DOHH2 (cell line): ENCODE data around the gene TMEM45A.

Experiments
- H3F3A ChIP-seq: fragments of 200-600 bp; sonication (generic), shearing (Covaris generic); 2 replicates; pipeline ENCODE4 v1.6.0; 2016; ENCODE audit warnings: antibody characterized with exemption, mild to moderate bottlenecking; ENCODE audit not compliant: control insufficient read depth, insufficient read depth
- H3K27ac ChIP-seq: fragments of 200-600 bp; sonication (generic); 2 replicates; pipeline ENCODE4 v1.5.1; 2014; ENCODE audit warnings: low read depth, mild to moderate bottlenecking, low read length, moderate library complexity
- H3K27me3 ChIP-seq: fragments of 200-600 bp; sonication (generic); 2 replicates; pipeline ENCODE4 v1.6.1; 2014; ENCODE audit warnings: mild to moderate bottlenecking, low read length, mixed read lengths; ENCODE audit not compliant: control insufficient read depth
- H3K36me3 ChIP-seq: fragments of 200-600 bp; sonication (generic); 2 replicates; pipeline ENCODE4 v1.6.1; 2014; ENCODE audit warnings: mild to moderate bottlenecking, low read length, moderate library complexity, mixed read lengths; ENCODE audit not compliant: control insufficient read depth
- H3K4me1 ChIP-seq: fragments of 200-600 bp; sonication (generic); 2 replicates; pipeline ENCODE4 v1.6.1; 2014; ENCODE audit warnings: mild to moderate bottlenecking, low read length, mixed read lengths; ENCODE audit not compliant: control insufficient read depth
- H3K4me2 ChIP-seq: fragments of 200-600 bp; sonication (generic); 2 replicates; pipeline ENCODE4 v1.6.0; 2014; ENCODE audit warnings: mild to moderate bottlenecking, low read length, moderate library complexity
- H3K4me3 ChIP-seq: fragments of 200-600 bp; sonication (generic); 2 replicates; pipeline ENCODE4 v1.5.1; 2014; ENCODE audit warnings: mild to moderate bottlenecking, low read length, mixed read lengths
- H3K79me2 ChIP-seq: fragments of 200-600 bp; sonication (generic); 2 replicates; pipeline ENCODE4 v1.6.1; 2014; ENCODE audit warnings: mild to moderate bottlenecking, low read length, mixed read lengths; ENCODE audit not compliant: control insufficient read depth
- H3K9me2 ChIP-seq: fragments of 200-600 bp; sonication (generic); replicated peaks from 2 replicates; pipeline ENCODE4 v1.6.1; 2014; ENCODE audit warnings: mild to moderate bottlenecking, low read length, mixed read lengths; ENCODE audit not compliant: control insufficient read depth
- H3K9me3 ChIP-seq: fragments of 200-600 bp; sonication (generic); 2 replicates; pipeline ENCODE4 v1.6.1; 2014; ENCODE audit warnings: antibody characterized with exemption, low read length, mixed read lengths; ENCODE audit not compliant: control insufficient read depth, insufficient read depth
- H4K20me1 ChIP-seq: fragments of 200-600 bp; sonication (generic); 2 replicates; pipeline ENCODE4 v1.6.0; 2014; ENCODE audit warnings: low read depth, mild to moderate bottlenecking, antibody characterized with exemption, low read length, moderate library complexity; ENCODE audit not compliant: control insufficient read depth, insufficient read depth
- EZH2phosphoT487 ChIP-seq: fragments of 200-600 bp; sonication (generic); IDR thresholded peaks from 2 replicates; pipeline ENCODE4 v1.6.1; 2017; ENCODE audit warnings: borderline replicate concordance, mild to moderate bottlenecking, antibody characterized with exemption, low read length, moderate library complexity, mixed read lengths
- TF ChIP-seq, protein P1 (sequence below): fragments of 200-600 bp; sonication (generic); IDR thresholded peaks from one replicate; pipeline ENCODE4 v1.5.1; 2014; ENCODE audit warnings: antibody characterized with exemption, mild to moderate bottlenecking, low read depth, low read length; ENCODE audit not compliant: poor library complexity, severe bottlenecking

The TMEM45A gene

GRCh38 chr3:100606894-100607512, 114.6 kb downstream of the TMEM45A start:
- Histone ChIP-seq H3K9me2 (no peaks in the 10 kb centered on the region), H3K4me3 (no peak overlapping the region), H4K20me1 (no peaks in the 10 kb centered on the region), H3K27me3 (peaks cover 3% of the 10 kb centered on the region; the same call in 1 of the 2 replicates), H3F3A (no peaks in the 10 kb centered on the region), H3K79me2 (no peaks in the 10 kb centered on the region), H3K9me3 (no peaks in the 10 kb centered on the region), H3K27ac (no peak overlapping the region), H3K4me1 (peaks cover 10% of the 10 kb centered on the region), H3K4me2 (no peak overlapping the region), H3K36me3 (no peaks in the 10 kb centered on the region)
- no peak for TF ChIP-seq EZH2phosphoT487
- TF ChIP-seq, protein P1, sequence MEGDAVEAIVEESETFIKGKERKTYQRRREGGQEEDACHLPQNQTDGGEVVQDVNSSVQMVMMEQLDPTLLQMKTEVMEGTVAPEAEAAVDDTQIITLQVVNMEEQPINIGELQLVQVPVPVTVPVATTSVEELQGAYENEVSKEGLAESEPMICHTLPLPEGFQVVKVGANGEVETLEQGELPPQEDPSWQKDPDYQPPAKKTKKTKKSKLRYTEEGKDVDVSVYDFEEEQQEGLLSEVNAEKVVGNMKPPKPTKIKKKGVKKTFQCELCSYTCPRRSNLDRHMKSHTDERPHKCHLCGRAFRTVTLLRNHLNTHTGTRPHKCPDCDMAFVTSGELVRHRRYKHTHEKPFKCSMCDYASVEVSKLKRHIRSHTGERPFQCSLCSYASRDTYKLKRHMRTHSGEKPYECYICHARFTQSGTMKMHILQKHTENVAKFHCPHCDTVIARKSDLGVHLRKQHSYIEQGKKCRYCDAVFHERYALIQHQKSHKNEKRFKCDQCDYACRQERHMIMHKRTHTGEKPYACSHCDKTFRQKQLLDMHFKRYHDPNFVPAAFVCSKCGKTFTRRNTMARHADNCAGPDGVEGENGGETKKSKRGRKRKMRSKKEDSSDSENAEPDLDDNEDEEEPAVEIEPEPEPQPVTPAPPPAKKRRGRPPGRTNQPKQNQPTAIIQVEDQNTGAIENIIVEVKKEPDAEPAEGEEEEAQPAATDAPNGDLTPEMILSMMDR = no peak

GRCh38 chr3:100609305-100609704, 116.9 kb downstream of the TMEM45A start, which contains the start of gene ADGRG7:
Gene ADGRG7, plus strand, starts transcription at chr3:100609601. Its CDS starts 256 bp downstream, at chr3:100609857.
- no peak within 1 kb of the TSS for H3K27ac ChIP-seq
- H4K20me1 ChIP-seq = no peaks in the 10 kb centered on the region
- no peak within 1 kb of the TSS for H3K4me2 ChIP-seq
- no peaks in the 10 kb centered on the region for H3K9me2 ChIP-seq
- no peaks in the 10 kb centered on the region for H3K27me3 ChIP-seq
- no peaks in the 10 kb centered on the region for H3F3A ChIP-seq
- no peaks in the 10 kb centered on the region for H3K4me1 ChIP-seq
- H3K4me3 ChIP-seq = no peak within 1 kb of the TSS
- TF ChIP-seq, protein P1 = no peak
- TF ChIP-seq EZH2phosphoT487 = no peak
- no peaks in the 10 kb centered on the region for H3K9me3 ChIP-seq
- H3K36me3 ChIP-seq = no peaks in the 10 kb centered on the region
- no peaks in the 10 kb centered on the region for H3K79me2 ChIP-seq

- H3K4me3 ChIP-seq = no peak overlapping the region
- H3K9me3 ChIP-seq = no peaks in the 10 kb centered on the region
These were observed 117.5 kb downstream of the TMEM45A start for GRCh38 chr3:100609963-100610362.

More at GRCh38 chr3:100609963-100610362, 117.5 kb downstream of the TMEM45A start:
- Histone ChIP-seq H3K4me1 (no peaks in the 10 kb centered on the region), H3F3A (no peaks in the 10 kb centered on the region), H3K4me2 (no peak overlapping the region), H4K20me1 (no peaks in the 10 kb centered on the region), H3K27ac (no peak overlapping the region), H3K9me2 (no peaks in the 10 kb centered on the region), H3K36me3 (no peaks in the 10 kb centered on the region), H3K27me3 (no peaks in the 10 kb centered on the region), H3K79me2 (no peaks in the 10 kb centered on the region)
- TF ChIP-seq EZH2phosphoT487 = no peak
- TF ChIP-seq, protein P1 = no peak
